HepG2 (cell line): ENCODE results near the gene UBB. TPM values are rescaled to one million over a fixed set of nuclear protein-coding genes. Genes with fewer than 3 reads are reported as not detected.

ENCODE experiments used
- ARID2 ChIP-seq: sonication (generic); formaldehyde crosslinking; IDR thresholded peaks from 2 replicates; pipeline ENCODE4 v1.8.1; 2022; ENCODE audit warnings: mild to moderate bottlenecking, missing genetic modification reagents, borderline replicate concordance
- BRD4 ChIP-seq: sonication (generic); formaldehyde crosslinking; IDR thresholded peaks from 2 replicates; pipeline ENCODE4 v1.4.0; 2020; ENCODE audit warnings: missing genetic modification reagents
- CAMTA2 ChIP-seq: sonication (generic); formaldehyde crosslinking; IDR thresholded peaks from 2 replicates; pipeline ENCODE4 v1.4.0; 2020; ENCODE audit warnings: mild to moderate bottlenecking, missing genetic modification reagents, borderline replicate concordance
- MIXL1 ChIP-seq: IDR thresholded peaks from 2 replicates; pipeline ENCODE4 v1.6.1; 2016
- REPIN1 ChIP-seq: sonication (generic); formaldehyde crosslinking; IDR thresholded peaks from 2 replicates; pipeline ENCODE4 v1.8.0; 2022; ENCODE audit warnings: missing genetic modification reagents, low read depth, mild to moderate bottlenecking, borderline replicate concordance
- SALL1 ChIP-seq: sonication (generic); formaldehyde crosslinking; IDR thresholded peaks from 2 replicates; pipeline ENCODE4 v1.8.0; 2022; ENCODE audit warnings: mild to moderate bottlenecking, missing genetic modification reagents
- ZFP91 ChIP-seq: sonication (generic); formaldehyde crosslinking; IDR thresholded peaks from 2 replicates; pipeline ENCODE4 v1.9.0; 2022; ENCODE audit warnings: missing genetic modification reagents, mild to moderate bottlenecking, borderline replicate concordance
- ZFYVE20 ChIP-seq: sonication (generic); formaldehyde crosslinking; IDR thresholded peaks from 2 replicates; pipeline ENCODE4 v1.8.0; 2023; ENCODE audit warnings: low read depth, mild to moderate bottlenecking, moderate library complexity, missing genetic modification reagents, borderline replicate concordance
- ZKSCAN8 ChIP-seq: IDR thresholded peaks from 2 replicates; pipeline ENCODE4 v1.6.1; 2016; ENCODE audit warnings: borderline replicate concordance, missing genetic modification reagents, missing compliant biosample characterization
- ZNF253 ChIP-seq: sonication (generic); formaldehyde crosslinking; IDR thresholded peaks from 2 replicates; pipeline ENCODE4 v1.8.0; 2022; ENCODE audit warnings: mild to moderate bottlenecking, missing genetic modification reagents, borderline replicate concordance
- ZNF607 ChIP-seq: sonication (generic); formaldehyde crosslinking; IDR thresholded peaks from 2 replicates; pipeline ENCODE4 v1.5.1; 2020; ENCODE audit warnings: missing genetic modification reagents, mild to moderate bottlenecking, borderline replicate concordance
- ZNF644 ChIP-seq: IDR thresholded peaks from 2 replicates; pipeline ENCODE4 v1.6.1; 2016; ENCODE audit warnings: low read depth
- ZNF672 ChIP-seq: sonication (generic); formaldehyde crosslinking; IDR thresholded peaks from 2 replicates; pipeline ENCODE4 v1.8.1; 2022; ENCODE audit warnings: missing genetic modification reagents
- ZNF678 ChIP-seq: sonication (generic); formaldehyde crosslinking; IDR thresholded peaks from 2 replicates; pipeline ENCODE4 v1.4.0; 2020; ENCODE audit warnings: mild to moderate bottlenecking, missing genetic modification reagents
- ZNF724P ChIP-seq: sonication (generic); formaldehyde crosslinking; IDR thresholded peaks from 2 replicates; pipeline ENCODE4 v1.8.0; 2022; ENCODE audit warnings: missing genetic modification reagents, borderline replicate concordance
- ZNF782 ChIP-seq: sonication (generic); formaldehyde crosslinking; IDR thresholded peaks from 2 replicates; pipeline ENCODE4 v1.4.0; 2020; ENCODE audit warnings: missing genetic modification reagents, mild to moderate bottlenecking, borderline replicate concordance
- ZSCAN29 ChIP-seq: sonication (generic); formaldehyde crosslinking; conservative IDR thresholded peaks from 2 replicates; pipeline ENCODE4 v1.4.0; 2020; ENCODE audit warnings: mild to moderate bottlenecking, missing genetic modification reagents
- ZSCAN5A ChIP-seq: sonication (generic); formaldehyde crosslinking; IDR thresholded peaks from 2 replicates; pipeline ENCODE4 v1.8.0; 2022; ENCODE audit warnings: mild to moderate bottlenecking, missing genetic modification reagents, borderline replicate concordance
- polyA plus RNA-seq, 8 experiments: library from polyadenylated mRNA; depleted of rRNA in 3 of 8; stranded (reverse) in 7 of 8; unstranded in 1 of 8; fragments of >200 nt; fragmentation: Illumina TruSeq in 4 of 8; extraction: Trizol in 4 of 8; gene quantifications; 2 replicates each; pipeline versions ENCODE4 v1.2.1 to v1.2.3, GENCODE V29; 2011 to 2016; ENCODE audit warnings: low read depth in 4 of 8, missing spikeins in 1 of 8, mixed read lengths in 1 of 8; ENCODE audit not compliant: insufficient read depth in 1 of 8
- total RNA-seq, 5 experiments: library from RNA; depleted of rRNA; stranded (reverse); fragments of >200 nt; fragmentation: Illumina TruSeq; extraction: Trizol; gene quantifications; 2 replicates each; pipeline ENCODE4 v1.2.3, GENCODE V29; 2016; ENCODE audit warnings: low read depth in 1 of 5
- TF ChIP-seq, protein P1 (sequence below): sonication (generic); formaldehyde crosslinking; conservative IDR thresholded peaks from 2 replicates; pipeline ENCODE4 v1.4.0; 2020; ENCODE audit warnings: mild to moderate bottlenecking, missing genetic modification reagents, moderate library complexity
- TF ChIP-seq, protein P2 (sequence below): sonication (generic); formaldehyde crosslinking; IDR thresholded peaks from 2 replicates; pipeline ENCODE4 v1.8.0; 2022; ENCODE audit warnings: mild to moderate bottlenecking, missing genetic modification reagents; ENCODE audit not compliant: insufficient replicate concordance

The UBB gene
- total and polyA plus RNA-seq, 2 of the 13 experiments (the other 11 are each of a cell fraction or from before 2014, with no cell fraction given) = 1,130 to 2,066 TPM

DNA sequence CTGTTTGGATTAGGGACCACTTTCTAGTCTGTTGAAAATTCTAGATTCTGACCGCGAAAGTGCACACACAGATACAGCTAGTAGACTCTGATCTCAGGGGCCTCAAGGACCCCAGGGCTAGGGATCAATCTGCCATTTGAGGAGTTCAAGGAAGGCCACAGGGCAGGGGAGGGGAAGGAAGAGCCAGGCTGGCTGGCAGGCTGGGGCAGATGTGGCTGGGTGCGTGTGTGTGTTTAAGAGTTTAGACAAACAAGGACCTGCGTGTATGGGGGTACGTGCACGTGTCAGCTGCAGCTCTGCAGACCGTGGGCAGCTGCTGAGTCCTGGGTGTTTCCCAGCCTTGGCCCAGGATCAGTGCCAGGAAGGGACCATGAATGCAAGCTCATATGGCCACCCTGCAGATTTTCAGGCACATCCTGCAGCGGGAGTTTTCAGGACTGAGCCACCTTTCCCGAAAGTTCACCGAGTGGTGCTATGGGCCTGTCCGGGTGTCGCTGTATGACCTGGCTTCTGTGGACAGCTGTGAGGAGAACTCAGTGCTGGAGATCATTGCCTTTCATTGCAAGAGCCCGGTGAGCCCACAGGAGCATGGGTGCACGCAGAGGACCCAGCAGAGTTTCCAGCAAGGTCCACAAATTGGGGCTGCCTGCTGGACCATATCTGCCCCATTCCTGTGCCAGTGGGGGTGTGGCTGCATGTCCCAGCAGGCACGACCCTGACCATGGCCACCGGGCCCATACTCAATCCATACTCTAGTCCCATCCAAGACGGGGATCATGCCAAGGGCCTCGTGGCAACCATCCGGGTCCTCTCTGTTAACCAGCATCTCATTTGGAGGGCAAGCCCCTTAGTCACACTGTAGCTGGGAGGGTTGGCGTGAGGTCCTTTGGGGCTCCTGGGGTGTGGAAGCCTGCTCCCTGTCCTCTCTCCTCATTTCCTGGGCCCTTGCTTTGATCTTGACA is 45.1 kb downstream of the UBB start (continued):
- no peak for TF ChIP-seq ZFYVE20 (CRISPR knock-in tag)
- no peak for TF ChIP-seq ZSCAN29 (CRISPR knock-in tag)
- 0 out of 2 replicates have a peak, but pooled peaks have one; percentile 19 for TF ChIP-seq ZNF724P (CRISPR knock-in tag)
- TF ChIP-seq SALL1 (CRISPR knock-in tag) = peak; percentile 93
- TF ChIP-seq REPIN1 (CRISPR knock-in tag) = peak; percentile 7; the same call in 1 of the 2 replicates
- no peak for TF ChIP-seq ARID2 (CRISPR knock-in tag)
- TF ChIP-seq ZNF672 (CRISPR knock-in tag) = no peak
- TF ChIP-seq ZNF253 (CRISPR knock-in tag) = no peak
- TF ChIP-seq CAMTA2 (CRISPR knock-in tag) = no peak
- TF ChIP-seq, protein P1, sequence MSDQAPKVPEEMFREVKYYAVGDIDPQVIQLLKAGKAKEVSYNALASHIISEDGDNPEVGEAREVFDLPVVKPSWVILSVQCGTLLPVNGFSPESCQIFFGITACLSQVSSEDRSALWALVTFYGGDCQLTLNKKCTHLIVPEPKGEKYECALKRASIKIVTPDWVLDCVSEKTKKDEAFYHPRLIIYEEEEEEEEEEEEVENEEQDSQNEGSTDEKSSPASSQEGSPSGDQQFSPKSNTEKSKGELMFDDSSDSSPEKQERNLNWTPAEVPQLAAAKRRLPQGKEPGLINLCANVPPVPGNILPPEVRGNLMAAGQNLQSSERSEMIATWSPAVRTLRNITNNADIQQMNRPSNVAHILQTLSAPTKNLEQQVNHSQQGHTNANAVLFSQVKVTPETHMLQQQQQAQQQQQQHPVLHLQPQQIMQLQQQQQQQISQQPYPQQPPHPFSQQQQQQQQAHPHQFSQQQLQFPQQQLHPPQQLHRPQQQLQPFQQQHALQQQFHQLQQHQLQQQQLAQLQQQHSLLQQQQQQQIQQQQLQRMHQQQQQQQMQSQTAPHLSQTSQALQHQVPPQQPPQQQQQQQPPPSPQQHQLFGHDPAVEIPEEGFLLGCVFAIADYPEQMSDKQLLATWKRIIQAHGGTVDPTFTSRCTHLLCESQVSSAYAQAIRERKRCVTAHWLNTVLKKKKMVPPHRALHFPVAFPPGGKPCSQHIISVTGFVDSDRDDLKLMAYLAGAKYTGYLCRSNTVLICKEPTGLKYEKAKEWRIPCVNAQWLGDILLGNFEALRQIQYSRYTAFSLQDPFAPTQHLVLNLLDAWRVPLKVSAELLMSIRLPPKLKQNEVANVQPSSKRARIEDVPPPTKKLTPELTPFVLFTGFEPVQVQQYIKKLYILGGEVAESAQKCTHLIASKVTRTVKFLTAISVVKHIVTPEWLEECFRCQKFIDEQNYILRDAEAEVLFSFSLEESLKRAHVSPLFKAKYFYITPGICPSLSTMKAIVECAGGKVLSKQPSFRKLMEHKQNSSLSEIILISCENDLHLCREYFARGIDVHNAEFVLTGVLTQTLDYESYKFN (CRISPR knock-in tag) = peak; percentile 92
- TF ChIP-seq ZNF782 (CRISPR knock-in tag) = no peak
- TF ChIP-seq ZSCAN5A (CRISPR knock-in tag) = no peak
- no peak for TF ChIP-seq ZNF678 (CRISPR knock-in tag)
- no peak for TF ChIP-seq ZKSCAN8 (CRISPR knock-in tag)
- peak; percentile 26; the same call in 1 of the 2 replicates for TF ChIP-seq MIXL1 (CRISPR knock-in tag)
- TF ChIP-seq BRD4 = 0 out of 2 replicates have a peak, but pooled peaks have one; percentile 56
- TF ChIP-seq ZNF607 (CRISPR knock-in tag) = no peak
- peak; percentile 88; the same call in 1 of the 2 replicates for TF ChIP-seq ZFP91 (CRISPR knock-in tag)
- TF ChIP-seq ZNF644 (CRISPR knock-in tag) = 0 out of 2 replicates have a peak, but pooled peaks have one; percentile 15
- TF ChIP-seq, protein P2, sequence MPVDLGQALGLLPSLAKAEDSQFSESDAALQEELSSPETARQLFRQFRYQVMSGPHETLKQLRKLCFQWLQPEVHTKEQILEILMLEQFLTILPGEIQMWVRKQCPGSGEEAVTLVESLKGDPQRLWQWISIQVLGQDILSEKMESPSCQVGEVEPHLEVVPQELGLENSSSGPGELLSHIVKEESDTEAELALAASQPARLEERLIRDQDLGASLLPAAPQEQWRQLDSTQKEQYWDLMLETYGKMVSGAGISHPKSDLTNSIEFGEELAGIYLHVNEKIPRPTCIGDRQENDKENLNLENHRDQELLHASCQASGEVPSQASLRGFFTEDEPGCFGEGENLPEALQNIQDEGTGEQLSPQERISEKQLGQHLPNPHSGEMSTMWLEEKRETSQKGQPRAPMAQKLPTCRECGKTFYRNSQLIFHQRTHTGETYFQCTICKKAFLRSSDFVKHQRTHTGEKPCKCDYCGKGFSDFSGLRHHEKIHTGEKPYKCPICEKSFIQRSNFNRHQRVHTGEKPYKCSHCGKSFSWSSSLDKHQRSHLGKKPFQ (CRISPR knock-in tag) = no peak
